Activated naive CD8-positive, alpha-beta T cell treated with anti-CD3 and anti-CD28 coated beads, Interleukin-2, amount 50 U/mL, for 24 hours (primary cell): ENCODE data around the gene PHACTR1.

Source experiments
- ATAC-seq: fragments of 150-1000 bp; cut with Tn5 transposase; one replicate; pipeline ENCODE4 v1.10.0; 2021
- DNase-seq: peaks from one replicate; pipeline ENCODE4 v3.0.0; 2021
- H3K27ac Mint-ChIP-seq: one replicate; pipeline ENCODE4 v1.8.0; 2021; ENCODE audit warnings: mild to moderate bottlenecking, mixed read lengths
- H3K27me3 Mint-ChIP-seq: one replicate; pipeline ENCODE4 v1.8.0; 2021; ENCODE audit warnings: mixed read lengths
- H3K36me3 Mint-ChIP-seq: one replicate; pipeline ENCODE4 v1.8.0; 2021; ENCODE audit warnings: low read depth, mixed read lengths
- H3K4me1 Mint-ChIP-seq: one replicate; pipeline ENCODE4 v1.8.0; 2021; ENCODE audit warnings: mixed read lengths
- H3K4me3 Mint-ChIP-seq: one replicate; pipeline ENCODE4 v1.8.0; 2021; ENCODE audit warnings: mild to moderate bottlenecking, moderate library complexity, mixed read lengths
- H3K9me3 Mint-ChIP-seq: one replicate; pipeline ENCODE4 v1.8.0; 2021; ENCODE audit warnings: mixed read lengths

Gene PHACTR1

DNA sequence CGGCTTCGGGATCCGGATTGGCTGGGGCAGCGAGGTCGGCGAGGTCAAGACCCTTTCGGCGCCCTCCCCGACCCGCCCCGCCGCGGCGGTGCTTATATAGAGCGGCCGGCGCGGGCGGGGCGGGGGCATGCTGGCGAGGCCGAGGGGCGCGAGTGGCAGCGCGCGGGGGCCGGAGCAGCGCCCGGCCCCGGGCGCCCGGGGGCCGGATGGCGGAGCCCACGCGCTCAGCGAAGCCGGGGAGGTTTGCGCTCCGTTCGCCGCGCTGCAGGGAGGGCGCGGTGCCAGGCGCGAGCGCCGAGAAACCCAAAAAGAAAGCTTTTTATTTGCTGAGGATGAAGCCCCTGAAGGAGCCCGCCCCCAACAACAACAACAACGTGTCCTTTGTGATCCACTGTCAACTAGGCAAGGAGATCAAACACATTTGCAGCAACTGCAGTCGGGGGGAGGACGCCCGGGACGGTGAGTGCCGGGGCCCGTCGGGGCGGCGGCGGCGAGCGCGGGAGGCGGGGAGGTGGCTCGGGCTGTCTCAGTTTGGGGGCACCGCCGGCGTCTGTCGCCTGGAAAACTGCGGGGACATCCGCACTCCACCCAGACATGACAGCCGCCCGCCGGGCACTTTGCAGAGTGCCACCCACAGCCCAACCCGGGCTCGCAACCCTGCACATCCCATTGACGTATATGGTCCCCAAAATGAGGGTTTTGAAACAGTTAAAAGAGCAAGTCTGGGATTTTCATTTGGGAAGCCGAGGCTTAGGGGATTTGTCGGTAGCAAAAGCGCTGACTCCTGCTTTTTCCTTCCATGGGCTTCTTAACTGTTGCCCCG, 297.3 kb downstream of the PHACTR1 start:
- no peak for ATAC-seq
- no peaks in the 10 kb centered on the region for H3K36me3 Mint-ChIP-seq

DNA sequence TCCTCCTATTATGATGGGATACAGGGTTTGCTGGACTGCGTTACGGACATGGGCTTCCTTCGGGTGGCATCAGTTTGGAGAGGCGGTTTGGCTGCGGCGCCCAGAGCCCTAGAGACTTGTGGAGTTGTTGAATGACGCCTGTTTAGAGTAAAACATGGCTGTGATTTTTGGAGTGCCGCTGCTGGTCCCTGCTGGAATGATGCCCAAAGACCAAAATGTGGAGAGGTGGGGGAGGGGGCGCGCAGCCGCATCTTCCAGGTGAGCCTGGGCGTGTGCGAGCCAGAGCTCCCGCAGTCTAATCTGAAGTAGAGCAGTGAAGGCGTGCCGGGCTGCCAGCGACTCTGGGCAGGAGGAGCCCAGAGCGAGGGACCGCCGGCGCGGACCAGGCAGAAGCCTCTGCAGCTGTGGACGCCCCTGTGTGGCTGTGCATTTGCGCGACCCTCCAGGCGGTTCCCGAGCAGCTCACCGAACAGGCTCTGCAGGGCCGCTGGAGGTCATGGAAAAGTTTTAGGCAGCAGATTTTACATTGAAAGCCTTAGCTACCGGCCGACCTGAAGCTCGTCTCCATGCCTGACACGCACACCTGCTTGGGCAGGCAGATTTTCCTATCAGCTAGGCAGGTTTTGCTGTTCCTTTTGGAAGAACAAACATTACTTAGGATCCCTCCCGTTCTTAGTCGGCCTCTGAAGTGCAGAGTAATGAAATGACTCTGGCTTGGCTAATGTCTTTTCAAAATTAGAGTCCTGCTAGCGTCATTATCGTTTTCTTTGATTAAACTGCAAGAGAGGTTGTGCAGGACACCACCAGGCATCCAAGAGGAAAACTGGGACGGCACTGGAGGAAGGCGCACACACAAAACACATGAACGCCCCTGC, 298.2 kb downstream of the PHACTR1 start:
- Mint-ChIP-seq H3K9me3 (no peaks in the 10 kb centered on the region), H3K4me3 (no peak overlapping the region), H3K27me3 (peaks cover 38% of the 10 kb centered on the region), H3K4me1 (peaks cover 3% of the 10 kb centered on the region), H3K36me3 (no peaks in the 10 kb centered on the region), H3K27ac (no peak overlapping the region)
- ATAC-seq (no peak), DNase-seq (no peak)

More for the DNA sequence above, 297.3 kb downstream of the PHACTR1 start:
- Mint-ChIP-seq H3K4me1 (peaks cover 3% of the 10 kb centered on the region), H3K27me3 (peaks cover 38% of the 10 kb centered on the region), H3K27ac (no peak overlapping the region), H3K4me3 (peak overlapping the region; percentile 69), H3K9me3 (no peaks in the 10 kb centered on the region)
- no peak for DNase-seq

DNA sequence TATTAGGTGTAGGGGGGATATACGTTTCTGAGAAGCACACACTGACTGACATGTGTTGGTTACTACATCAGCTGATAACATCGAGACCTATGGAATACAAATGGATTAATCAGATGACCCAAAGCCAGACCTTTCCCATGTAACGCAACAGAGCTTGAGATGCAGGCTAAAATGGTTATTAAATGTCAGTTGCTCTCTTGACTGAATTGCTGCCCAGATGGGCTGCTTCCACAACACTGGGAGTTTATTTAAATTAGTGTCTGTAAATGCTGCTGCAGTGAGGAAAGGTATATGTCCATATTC, 298.8 kb downstream of the PHACTR1 start:
- Mint-ChIP-seq H3K36me3 (no peaks in the 10 kb centered on the region), H3K27me3 (peaks cover 38% of the 10 kb centered on the region), H3K9me3 (no peaks in the 10 kb centered on the region), H3K27ac (no peak overlapping the region), H3K4me1 (peaks cover 3% of the 10 kb centered on the region), H3K4me3 (no peak overlapping the region)
- DNase-seq (no peak), ATAC-seq (no peak)

DNA sequence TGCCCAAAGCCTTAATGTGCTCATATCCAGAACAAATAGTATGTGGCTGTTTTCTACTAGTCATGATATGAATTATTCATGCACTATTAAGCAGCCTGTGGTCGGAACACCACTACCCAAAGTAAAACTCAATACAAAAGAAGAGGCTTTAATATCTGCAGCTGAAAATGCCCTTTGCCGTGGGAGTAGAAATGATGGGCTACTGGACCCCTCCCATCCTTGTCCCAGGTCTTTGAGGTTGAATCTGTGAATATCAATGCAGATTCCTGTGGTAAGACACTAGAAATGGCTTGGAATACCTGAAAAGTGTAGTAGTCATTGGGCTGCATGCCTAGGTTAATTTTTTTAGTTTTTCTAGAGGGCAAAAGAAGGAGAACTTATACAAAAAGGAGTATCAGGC, 308.0 kb downstream of the PHACTR1 start:
- ATAC-seq: no peak
- no peak overlapping the region for H3K4me3 Mint-ChIP-seq
- peaks cover 12% of the 10 kb centered on the region for H3K27me3 Mint-ChIP-seq

DNA sequence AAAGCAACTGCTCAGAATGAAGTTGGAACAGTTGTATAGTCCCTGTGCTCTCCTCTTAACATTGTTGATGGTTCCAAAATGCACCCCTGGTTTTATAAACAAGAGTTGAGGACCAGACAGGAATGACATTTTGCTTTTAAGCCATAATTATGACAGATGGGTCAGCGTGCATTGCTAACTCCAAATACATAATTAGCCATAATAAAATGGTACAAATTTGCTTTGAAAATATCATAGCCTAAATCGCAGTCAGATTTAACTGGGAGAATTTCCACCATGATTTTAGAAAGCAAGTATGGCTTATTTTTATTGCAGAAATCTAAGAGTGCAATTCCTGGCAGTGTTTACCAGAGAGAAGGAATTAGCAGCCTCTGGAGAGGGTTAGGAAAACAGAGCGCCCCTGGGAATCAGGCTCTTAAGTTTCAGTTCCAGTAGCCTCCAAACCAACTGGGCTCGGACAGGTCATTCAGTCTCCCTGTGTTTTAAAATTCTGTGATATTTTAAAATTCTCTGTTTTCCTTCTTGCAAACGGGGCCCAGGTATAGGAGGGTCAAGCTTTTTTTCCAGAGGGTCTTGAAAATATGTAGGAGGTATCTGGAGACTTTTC, 309.4 kb downstream of the PHACTR1 start:
- Mint-ChIP-seq H3K4me1 (no peaks in the 10 kb centered on the region), H3K9me3 (no peaks in the 10 kb centered on the region), H3K4me3 (no peak overlapping the region), H3K36me3 (no peaks in the 10 kb centered on the region), H3K27me3 (peaks cover 10% of the 10 kb centered on the region), H3K27ac (no peak overlapping the region)
- DNase-seq (no peak), ATAC-seq (no peak)

More for the DNA sequence above, 308.0 kb downstream of the PHACTR1 start:
- DNase-seq: no peak
- H3K4me1 Mint-ChIP-seq: no peaks in the 10 kb centered on the region
- no peak overlapping the region for H3K27ac Mint-ChIP-seq
- no peaks in the 10 kb centered on the region for H3K9me3 Mint-ChIP-seq
- no peaks in the 10 kb centered on the region for H3K36me3 Mint-ChIP-seq

DNA sequence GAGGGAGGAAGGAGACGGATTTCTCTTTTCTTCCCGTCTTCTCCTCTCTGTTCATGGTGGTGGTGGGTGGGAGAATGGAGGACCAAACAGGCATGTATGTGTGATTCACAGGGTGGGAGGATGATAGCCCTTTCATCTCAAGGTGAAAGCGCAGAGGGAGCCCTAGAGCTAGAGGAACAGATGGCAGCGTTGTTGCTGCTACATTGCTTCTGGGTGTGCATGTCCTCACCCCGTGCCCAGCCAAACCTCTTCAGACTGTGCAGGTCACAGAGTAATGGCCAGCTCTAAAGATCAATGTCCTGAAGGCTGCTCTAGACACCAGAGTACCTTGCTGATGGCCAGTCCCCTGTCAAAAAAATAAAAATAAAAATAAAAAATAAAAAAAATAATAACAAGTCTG, 310.0 kb downstream of the PHACTR1 start:
- Mint-ChIP-seq H3K9me3 (no peaks in the 10 kb centered on the region), H3K4me3 (no peak overlapping the region), H3K27me3 (peaks cover 10% of the 10 kb centered on the region), H3K36me3 (no peaks in the 10 kb centered on the region), H3K27ac (no peak overlapping the region), H3K4me1 (no peaks in the 10 kb centered on the region)
- ATAC-seq: no peak
- DNase-seq: no peak

DNA sequence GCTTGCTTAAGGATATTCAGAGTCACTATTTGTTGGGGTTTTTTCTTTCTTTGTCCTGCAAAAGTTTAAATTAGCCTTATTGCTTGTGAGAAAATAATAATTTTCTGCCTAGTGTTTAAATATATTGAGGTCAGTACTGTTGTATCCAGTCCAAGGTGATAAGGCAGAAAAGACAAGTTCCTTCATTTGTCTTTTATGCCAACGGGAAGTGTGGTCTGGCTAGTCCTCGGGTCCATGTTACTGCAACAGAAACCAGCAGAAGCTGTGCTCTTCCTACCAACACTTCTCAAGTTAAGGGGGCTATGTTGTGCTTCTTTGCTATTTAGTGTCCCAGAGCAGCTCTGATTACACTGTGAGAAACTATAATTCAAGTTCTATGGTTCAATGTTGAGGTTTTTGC, 310.6 kb downstream of the PHACTR1 start:
- Mint-ChIP-seq H3K36me3 (no peaks in the 10 kb centered on the region), H3K4me1 (no peaks in the 10 kb centered on the region), H3K9me3 (no peaks in the 10 kb centered on the region), H3K27ac (no peak overlapping the region), H3K4me3 (no peak overlapping the region), H3K27me3 (peaks cover 10% of the 10 kb centered on the region)
- ATAC-seq (no peak), DNase-seq (no peak)

DNA sequence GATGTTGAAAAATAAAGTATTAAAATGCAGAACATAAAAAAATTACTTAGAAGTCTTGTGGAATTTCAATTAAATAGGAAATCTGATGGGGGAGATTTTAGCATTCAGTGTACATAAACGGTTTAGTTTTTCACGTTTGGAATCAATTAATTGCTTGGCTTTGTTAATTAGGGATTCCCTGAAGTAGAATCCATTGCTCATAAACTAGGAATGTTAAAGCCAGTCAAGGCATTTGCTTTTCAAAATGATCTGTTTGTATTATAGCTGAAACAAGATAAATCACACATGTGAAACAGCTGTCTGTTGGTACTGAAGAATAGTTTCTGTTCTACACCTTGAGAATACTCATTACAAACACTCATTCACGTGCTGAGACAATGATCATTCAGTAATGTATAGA, 313.8 kb downstream of the PHACTR1 start:
- peaks cover 10% of the 10 kb centered on the region for H3K27me3 Mint-ChIP-seq
- no peaks in the 10 kb centered on the region for H3K36me3 Mint-ChIP-seq
- no peaks in the 10 kb centered on the region for H3K4me1 Mint-ChIP-seq
- ATAC-seq (no peak), DNase-seq (no peak)
- no peak overlapping the region for H3K27ac Mint-ChIP-seq
- H3K4me3 Mint-ChIP-seq: no peak overlapping the region
- no peaks in the 10 kb centered on the region for H3K9me3 Mint-ChIP-seq

DNA sequence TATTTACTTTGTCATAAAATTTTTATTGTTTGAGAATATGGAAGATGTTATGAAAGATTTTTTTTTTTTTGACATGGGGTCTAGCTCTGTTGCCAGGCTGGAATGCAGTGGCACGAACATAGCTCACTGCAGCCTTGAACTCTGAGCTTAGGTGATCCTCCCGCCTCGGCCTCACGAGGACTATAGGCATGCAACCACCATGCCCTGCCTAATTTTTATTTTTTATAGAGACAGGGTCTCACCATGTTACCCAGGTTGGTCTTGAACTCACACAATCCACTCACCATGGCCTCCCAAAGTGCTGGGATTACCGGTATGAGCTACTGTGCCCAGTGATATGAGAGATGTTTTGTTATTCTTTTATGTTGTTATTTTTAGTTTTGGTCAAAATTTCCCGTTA, 316.0 kb downstream of the PHACTR1 start:
- no peaks in the 10 kb centered on the region for H3K36me3 Mint-ChIP-seq
- DNase-seq (no peak), ATAC-seq (no peak)
- no peaks in the 10 kb centered on the region for H3K9me3 Mint-ChIP-seq
- H3K27me3 Mint-ChIP-seq: peaks cover 8% of the 10 kb centered on the region
- no peaks in the 10 kb centered on the region for H3K4me1 Mint-ChIP-seq
- no peak overlapping the region for H3K4me3 Mint-ChIP-seq
- H3K27ac Mint-ChIP-seq: no peak overlapping the region

DNA sequence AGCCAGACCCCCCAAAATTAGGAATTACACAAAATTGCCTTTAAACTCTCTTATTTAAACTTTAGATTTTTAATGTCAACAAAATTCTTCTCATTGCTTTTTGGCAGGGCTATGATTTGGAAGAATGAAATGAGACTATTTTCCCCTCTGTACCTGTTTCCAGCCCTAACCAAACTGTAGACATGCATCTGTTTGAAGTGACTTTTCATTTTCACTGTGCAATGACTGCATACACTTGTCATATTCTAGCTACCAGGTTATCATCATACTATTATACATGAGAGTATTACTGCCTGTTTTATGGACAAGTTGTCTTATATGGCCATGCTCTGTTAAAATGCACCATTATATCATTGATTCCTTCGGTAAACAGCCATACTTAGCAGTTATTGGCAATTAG, 316.6 kb downstream of the PHACTR1 start:
- H3K9me3 Mint-ChIP-seq: no peaks in the 10 kb centered on the region
- DNase-seq: no peak
- H3K27ac Mint-ChIP-seq: no peak overlapping the region
- H3K4me3 Mint-ChIP-seq: no peak overlapping the region
- peaks cover 6% of the 10 kb centered on the region for H3K27me3 Mint-ChIP-seq
- no peak for ATAC-seq
- H3K36me3 Mint-ChIP-seq: no peaks in the 10 kb centered on the region
- no peaks in the 10 kb centered on the region for H3K4me1 Mint-ChIP-seq

DNA sequence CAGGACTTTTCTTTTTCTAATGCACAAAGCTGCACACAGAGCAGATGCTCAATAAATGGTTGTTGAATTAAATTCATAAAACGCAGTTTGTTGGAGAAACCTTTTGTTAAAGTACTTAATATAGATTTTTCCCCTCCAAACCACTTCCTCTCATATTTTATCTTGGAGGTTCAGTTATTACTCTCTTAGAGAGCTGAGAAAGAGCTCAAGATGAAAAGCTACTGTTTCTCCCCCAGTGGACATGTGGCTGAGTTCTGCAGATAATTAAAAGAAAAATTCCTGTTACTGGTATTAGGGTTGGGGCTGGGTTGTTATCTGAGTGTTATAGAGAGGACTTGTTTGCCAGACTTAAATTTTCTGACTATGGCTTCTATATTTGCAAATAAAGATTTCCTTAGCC, 317.7 kb downstream of the PHACTR1 start:
- Mint-ChIP-seq H3K4me3 (no peak overlapping the region), H3K9me3 (no peaks in the 10 kb centered on the region), H3K27ac (no peak overlapping the region), H3K27me3 (peaks cover 3% of the 10 kb centered on the region), H3K36me3 (no peaks in the 10 kb centered on the region), H3K4me1 (no peaks in the 10 kb centered on the region)
- ATAC-seq (no peak), DNase-seq (no peak)

DNA sequence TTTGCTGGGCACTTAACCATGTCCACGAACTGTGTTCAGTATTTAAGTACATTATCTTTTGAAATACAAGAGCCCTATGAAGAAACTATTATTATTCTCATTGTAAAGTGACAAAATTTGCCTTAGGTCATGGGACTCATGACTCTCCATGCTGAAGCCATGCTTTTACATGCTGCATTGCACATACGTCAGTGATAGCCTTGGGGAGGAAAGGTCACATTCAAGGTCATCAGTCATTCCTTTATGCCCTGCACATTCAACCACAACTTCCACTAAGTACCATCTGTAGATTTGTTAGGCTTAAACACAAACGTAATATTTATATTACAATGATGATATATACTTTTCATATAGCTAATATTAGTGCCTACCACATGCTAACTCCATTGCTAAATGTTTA, 319.0 kb downstream of the PHACTR1 start:
- Mint-ChIP-seq H3K4me1 (no peaks in the 10 kb centered on the region), H3K27me3 (peaks cover 5% of the 10 kb centered on the region), H3K36me3 (no peaks in the 10 kb centered on the region), H3K4me3 (no peak overlapping the region), H3K27ac (no peak overlapping the region), H3K9me3 (no peaks in the 10 kb centered on the region)
- DNase-seq (no peak), ATAC-seq (no peak)

DNA sequence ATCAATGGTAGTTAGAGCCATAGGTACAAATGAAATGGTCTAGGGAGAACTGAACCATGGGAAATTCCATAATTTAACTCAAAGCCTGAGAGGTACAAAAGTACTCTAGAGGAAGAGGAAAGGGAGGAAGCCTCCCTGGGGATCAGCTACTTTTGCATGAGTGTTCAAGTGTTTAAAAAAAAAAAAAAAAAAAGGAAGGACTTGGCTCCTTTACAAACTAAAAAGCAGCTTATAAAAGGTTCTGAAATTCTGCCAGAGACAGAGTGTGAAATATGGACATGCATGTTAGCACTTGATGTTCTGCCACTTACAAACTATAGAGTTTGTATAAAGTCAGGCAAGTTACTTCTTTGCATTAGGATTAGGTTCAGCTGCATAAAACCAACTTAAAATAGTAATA, 321.7 kb downstream of the PHACTR1 start:
- peaks cover 7% of the 10 kb centered on the region for H3K4me1 Mint-ChIP-seq
- ATAC-seq (no peak), DNase-seq (no peak)
- H3K27ac Mint-ChIP-seq: no peak overlapping the region
- no peaks in the 10 kb centered on the region for H3K36me3 Mint-ChIP-seq
- H3K4me3 Mint-ChIP-seq: no peak overlapping the region
- H3K27me3 Mint-ChIP-seq: peaks cover 7% of the 10 kb centered on the region
- H3K9me3 Mint-ChIP-seq: no peaks in the 10 kb centered on the region

DNA sequence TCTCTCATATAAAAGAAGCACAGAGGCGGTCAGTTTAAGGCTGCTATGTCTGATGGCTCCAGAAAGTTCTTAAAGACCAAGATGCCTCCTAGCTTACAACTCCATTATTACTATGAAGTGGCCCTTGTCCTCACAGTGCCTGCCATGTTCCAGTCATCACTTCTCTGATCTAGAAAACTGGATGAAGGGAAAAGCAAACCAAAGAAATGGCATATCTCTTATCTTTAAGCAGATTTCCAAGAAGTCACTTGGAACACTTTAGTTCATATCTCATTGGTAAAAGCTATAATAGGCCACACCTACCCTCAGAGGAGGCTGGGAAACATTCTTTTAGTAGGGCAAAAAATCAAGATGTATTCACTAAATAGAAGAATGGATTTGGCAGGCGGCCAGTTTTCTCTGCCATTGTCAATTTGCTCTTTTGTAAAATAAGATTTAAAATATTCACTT, 322.2 kb downstream of the PHACTR1 start:
- Mint-ChIP-seq H3K27me3 (peaks cover 7% of the 10 kb centered on the region), H3K4me3 (no peak overlapping the region), H3K27ac (no peak overlapping the region), H3K4me1 (peaks cover 7% of the 10 kb centered on the region), H3K9me3 (no peaks in the 10 kb centered on the region), H3K36me3 (no peaks in the 10 kb centered on the region)
- no peak for DNase-seq
- no peak for ATAC-seq

DNA sequence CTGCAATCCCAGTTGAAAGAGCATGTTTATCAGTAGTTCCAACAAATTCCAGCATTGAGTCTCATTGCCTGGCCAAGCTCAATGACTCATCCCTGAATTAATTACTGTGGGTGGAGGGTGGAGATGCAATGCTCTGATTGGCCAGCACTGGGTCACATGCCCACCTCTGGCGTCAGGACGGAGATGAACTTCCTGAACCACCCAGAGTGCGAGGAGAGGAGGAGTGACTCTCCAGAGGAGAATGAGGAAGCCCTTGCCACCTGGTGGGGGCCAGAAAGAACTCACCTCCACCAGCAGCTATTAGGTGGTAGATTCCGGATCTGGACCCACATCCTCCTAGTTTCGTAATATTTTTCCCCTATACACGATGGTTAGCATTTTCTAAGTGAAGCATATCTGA, 327.8 kb downstream of the PHACTR1 start:
- H3K27me3 Mint-ChIP-seq: peaks cover 11% of the 10 kb centered on the region

More for the DNA sequence above, 327.8 kb downstream of the PHACTR1 start:
- Mint-ChIP-seq H3K4me3 (no peak overlapping the region), H3K9me3 (no peaks in the 10 kb centered on the region), H3K27ac (no peak overlapping the region), H3K36me3 (no peaks in the 10 kb centered on the region), H3K4me1 (peaks cover 7% of the 10 kb centered on the region)
- DNase-seq (no peak), ATAC-seq (no peak)
